ENCODE data around the gene EIF4G1.
"Not testable (repeated sequence)": the region's sequence is repeated elsewhere in the genome, so short reads cannot be mapped to it uniquely, and the experiment has no call there.

EIF4G1 gene

GRCh38 chr3:184314363-184314699 is at the start of gene EIF4G1:
Gene EIF4G1 (plus strand): TSS chr3:184314606. CDS start chr3:184315797, 1,191 bp downstream.
- Histone ChIP-seq H3K4me1 (ENCODE audit: insufficient read depth, low read length) (no peaks in the 10 kb centered on the region), H3K36me3 (ENCODE audit: insufficient read depth, low read depth, low read length) (peaks cover 33% of the 10 kb centered on the region), H3K9ac (ENCODE audit: low read depth, low read length) (peak within 1 kb of the TSS; percentile 94), H3K4me3 (ENCODE audit: low read length) (peak within 1 kb of the TSS; percentile 97), H3K9me3 (ENCODE audit: insufficient read depth, low read depth, low read length) (no peaks in the 10 kb centered on the region), H3K27me3 (ENCODE audit: insufficient read depth, low read length) (no peaks in the 10 kb centered on the region), H3K27ac (ENCODE audit: low read length) (peak within 1 kb of the TSS; percentile 84)

GRCh38 chr3:184267249-184267648 is 47.2 kb upstream of the EIF4G1 start:
- H3K27me3 ChIP-seq (ENCODE audit: insufficient read depth, low read length) = peaks cover 26% of the 10 kb centered on the region
- not testable (repeated sequence) for H3K9ac ChIP-seq (ENCODE audit: low read depth, low read length); H3K4me3 ChIP-seq (ENCODE audit: low read length); H3K27ac ChIP-seq (ENCODE audit: low read length); H3K9me3 ChIP-seq (ENCODE audit: insufficient read depth, low read depth, low read length); H3K36me3 ChIP-seq (ENCODE audit: insufficient read depth, low read depth, low read length); H3K4me1 ChIP-seq (ENCODE audit: insufficient read depth, low read length)

- Histone ChIP-seq H3K4me3 (ENCODE audit: low read length) (no peak overlapping the region), H3K9ac (ENCODE audit: low read depth, low read length) (no peak overlapping the region), H3K4me1 (ENCODE audit: insufficient read depth, low read length) (no peaks in the 10 kb centered on the region), H3K36me3 (ENCODE audit: insufficient read depth, low read depth, low read length) (no peaks in the 10 kb centered on the region), H3K27me3 (ENCODE audit: insufficient read depth, low read length) (peaks cover 35% of the 10 kb centered on the region), H3K27ac (ENCODE audit: low read length) (no peak overlapping the region), H3K9me3 (ENCODE audit: insufficient read depth, low read depth, low read length) (no peaks in the 10 kb centered on the region)
Measured at GRCh38 chr3:184272269-184272668, 42.1 kb upstream of the EIF4G1 start.

- Histone ChIP-seq H3K4me3 (ENCODE audit: low read length) (peak overlapping the region; percentile 53; the same call in 1 of the 2 replicates), H3K4me1 (ENCODE audit: insufficient read depth, low read length) (no peaks in the 10 kb centered on the region), H3K27me3 (ENCODE audit: insufficient read depth, low read length) (peaks cover 62% of the 10 kb centered on the region), H3K9me3 (ENCODE audit: insufficient read depth, low read depth, low read length) (no peaks in the 10 kb centered on the region), H3K36me3 (ENCODE audit: insufficient read depth, low read depth, low read length) (no peaks in the 10 kb centered on the region), H3K27ac (ENCODE audit: low read length) (no peak overlapping the region), H3K9ac (ENCODE audit: low read depth, low read length) (no peak overlapping the region)
Measured at GRCh38 chr3:184275381-184275701, 39.1 kb upstream of the EIF4G1 start.

GRCh38 chr3:184275961-184276910 is 38.2 kb upstream of the EIF4G1 start, which contains the start of gene ECE2:
Gene ECE2 (plus strand): TSS chr3:184276022. CDS start chr3:184276154, 132 bp downstream.
- no peak within 1 kb of the TSS for H3K9ac ChIP-seq (ENCODE audit: low read depth, low read length)
- H3K9me3 ChIP-seq (ENCODE audit: insufficient read depth, low read depth, low read length) = no peaks in the 10 kb centered on the region
- H3K4me3 ChIP-seq (ENCODE audit: low read length) = peak within 1 kb of the TSS; percentile 53; the same call in 1 of the 2 replicates
- H3K36me3 ChIP-seq (ENCODE audit: insufficient read depth, low read depth, low read length) = no peaks in the 10 kb centered on the region
- H3K27ac ChIP-seq (ENCODE audit: low read length) = no peak within 1 kb of the TSS
- no peaks in the 10 kb centered on the region for H3K4me1 ChIP-seq (ENCODE audit: insufficient read depth, low read length)
- peaks cover 63% of the 10 kb centered on the region for H3K27me3 ChIP-seq (ENCODE audit: insufficient read depth, low read length)

- peaks cover 63% of the 10 kb centered on the region for H3K27me3 ChIP-seq (ENCODE audit: insufficient read depth, low read length)
- no peaks in the 10 kb centered on the region for H3K4me1 ChIP-seq (ENCODE audit: insufficient read depth, low read length)
- H3K9ac ChIP-seq (ENCODE audit: low read depth, low read length) = no peak overlapping the region
- H3K9me3 ChIP-seq (ENCODE audit: insufficient read depth, low read depth, low read length) = no peaks in the 10 kb centered on the region
- H3K27ac ChIP-seq (ENCODE audit: low read length) = no peak overlapping the region
- no peak overlapping the region for H3K4me3 ChIP-seq (ENCODE audit: low read length)
- no peaks in the 10 kb centered on the region for H3K36me3 ChIP-seq (ENCODE audit: insufficient read depth, low read depth, low read length)
Measured at GRCh38 chr3:184277366-184277765, 37.0 kb upstream of the EIF4G1 start.

GRCh38 chr3:184282941-184283340 is 31.5 kb upstream of the EIF4G1 start:
- H3K4me3 ChIP-seq (ENCODE audit: low read length) = no peak overlapping the region

GRCh38 chr3:184283681-184284080 is 30.7 kb upstream of the EIF4G1 start:
- peaks cover 14% of the 10 kb centered on the region for H3K27me3 ChIP-seq (ENCODE audit: insufficient read depth, low read length)

More at GRCh38 chr3:184282941-184283340, 31.5 kb upstream of the EIF4G1 start:
- no peaks in the 10 kb centered on the region for H3K4me1 ChIP-seq (ENCODE audit: insufficient read depth, low read length)
- H3K9ac ChIP-seq (ENCODE audit: low read depth, low read length) = no peak overlapping the region
- no peaks in the 10 kb centered on the region for H3K36me3 ChIP-seq (ENCODE audit: insufficient read depth, low read depth, low read length)
- no peaks in the 10 kb centered on the region for H3K9me3 ChIP-seq (ENCODE audit: insufficient read depth, low read depth, low read length)
- H3K27ac ChIP-seq (ENCODE audit: low read length) = no peak overlapping the region
- H3K27me3 ChIP-seq (ENCODE audit: insufficient read depth, low read length) = peaks cover 22% of the 10 kb centered on the region

GRCh38 chr3:184284696-184285095 is 29.7 kb upstream of the EIF4G1 start:
- Histone ChIP-seq H3K9me3 (ENCODE audit: insufficient read depth, low read depth, low read length) (no peaks in the 10 kb centered on the region), H3K36me3 (ENCODE audit: insufficient read depth, low read depth, low read length) (no peaks in the 10 kb centered on the region), H3K27me3 (ENCODE audit: insufficient read depth, low read length) (peaks cover 7% of the 10 kb centered on the region; the same call in 1 of the 2 replicates), H3K27ac (ENCODE audit: low read length) (no peak overlapping the region), H3K9ac (ENCODE audit: low read depth, low read length) (no peak overlapping the region), H3K4me3 (ENCODE audit: low read length) (no peak overlapping the region), H3K4me1 (ENCODE audit: insufficient read depth, low read length) (no peaks in the 10 kb centered on the region)

More at GRCh38 chr3:184283681-184284080, 30.7 kb upstream of the EIF4G1 start:
- H3K36me3 ChIP-seq (ENCODE audit: insufficient read depth, low read depth, low read length) = no peaks in the 10 kb centered on the region
- H3K9me3 ChIP-seq (ENCODE audit: insufficient read depth, low read depth, low read length) = no peaks in the 10 kb centered on the region
- no peak overlapping the region for H3K4me3 ChIP-seq (ENCODE audit: low read length)
- no peaks in the 10 kb centered on the region for H3K4me1 ChIP-seq (ENCODE audit: insufficient read depth, low read length)
- H3K9ac ChIP-seq (ENCODE audit: low read depth, low read length) = no peak overlapping the region
- H3K27ac ChIP-seq (ENCODE audit: low read length) = no peak overlapping the region

GRCh38 chr3:184289426-184289938 is 24.9 kb upstream of the EIF4G1 start:
- H3K9ac ChIP-seq (ENCODE audit: low read depth, low read length) = no peak overlapping the region
- no peaks in the 10 kb centered on the region for H3K4me1 ChIP-seq (ENCODE audit: insufficient read depth, low read length)
- H3K4me3 ChIP-seq (ENCODE audit: low read length) = no peak overlapping the region

GRCh38 chr3:184290331-184290730 is 24.1 kb upstream of the EIF4G1 start:
- Histone ChIP-seq H3K36me3 (ENCODE audit: insufficient read depth, low read depth, low read length) (no peaks in the 10 kb centered on the region), H3K27me3 (ENCODE audit: insufficient read depth, low read length) (no peaks in the 10 kb centered on the region), H3K9ac (ENCODE audit: low read depth, low read length) (no peak overlapping the region), H3K4me3 (ENCODE audit: low read length) (no peak overlapping the region), H3K9me3 (ENCODE audit: insufficient read depth, low read depth, low read length) (no peaks in the 10 kb centered on the region), H3K4me1 (ENCODE audit: insufficient read depth, low read length) (no peaks in the 10 kb centered on the region), H3K27ac (ENCODE audit: low read length) (no peak overlapping the region)

More at GRCh38 chr3:184289426-184289938, 24.9 kb upstream of the EIF4G1 start:
- no peaks in the 10 kb centered on the region for H3K27me3 ChIP-seq (ENCODE audit: insufficient read depth, low read length)
- no peak overlapping the region for H3K27ac ChIP-seq (ENCODE audit: low read length)
- no peaks in the 10 kb centered on the region for H3K9me3 ChIP-seq (ENCODE audit: insufficient read depth, low read depth, low read length)
- H3K36me3 ChIP-seq (ENCODE audit: insufficient read depth, low read depth, low read length) = no peaks in the 10 kb centered on the region
